ENCODE data around the gene KIF13A. TPM values are rescaled to one million over a fixed set of nuclear protein-coding genes. Genes with fewer than 3 reads are reported as not detected.
"Not testable (repeated sequence)": the region's sequence is repeated elsewhere in the genome, so short reads cannot be mapped to it uniquely, and the experiment has no call there.

Gene KIF13A
- total RNA-seq, 1 donor from 2014 or later = 43.0 TPM

- Histone ChIP-seq H3K9me3 (no peaks in the 10 kb centered on the region), H3K4me1 (no peaks in the 10 kb centered on the region), H3K27me3 (no peaks in the 10 kb centered on the region), H3K27ac (no peak overlapping the region), H3K36me3 (no peaks in the 10 kb centered on the region), H3K4me3 (no peak overlapping the region)
- intact Hi-C loops (cut with DNase I) = no loop called here
- DNase-seq (ENCODE audit: extremely low spot score in 2 of 2) = no peak
- no peak for TF ChIP-seq POLR2AphosphoS5 (IDR thresholded peaks at IDR 0.05; ENCODE audit: insufficient read depth in 1 of 2, low read depth in 1 of 2)
- no peak for TF ChIP-seq CTCF (IDR thresholded peaks at IDR 0.05)
- no peak for TF ChIP-seq POLR2A (IDR thresholded peaks at IDR 0.05)
Observed at GRCh38 chr6:18016698-18017097, 29.3 kb upstream of the KIF13A start.

GRCh38 chr6:18016133-18016532, 28.7 kb upstream of the KIF13A start:
- no peaks in the 10 kb centered on the region for H3K4me1 ChIP-seq
- no peak overlapping the region for H3K27ac ChIP-seq
- TF ChIP-seq POLR2AphosphoS5 (IDR thresholded peaks at IDR 0.05; ENCODE audit: insufficient read depth in 1 of 2, low read depth in 1 of 2) (no peak), POLR2A (IDR thresholded peaks at IDR 0.05) (no peak), CTCF (IDR thresholded peaks at IDR 0.05) (no peak)
- H3K27me3 ChIP-seq = no peaks in the 10 kb centered on the region
- H3K36me3 ChIP-seq = no peaks in the 10 kb centered on the region
- intact Hi-C loops (cut with DNase I) = no loop called here
- H3K9me3 ChIP-seq = no peaks in the 10 kb centered on the region
- DNase-seq (ENCODE audit: extremely low spot score in 2 of 2) = no peak
- no peak overlapping the region for H3K4me3 ChIP-seq

- Histone ChIP-seq H3K27ac (no peak overlapping the region), H3K27me3 (no peaks in the 10 kb centered on the region), H3K36me3 (no peaks in the 10 kb centered on the region), H3K4me1 (no peaks in the 10 kb centered on the region), H3K9me3 (no peaks in the 10 kb centered on the region), H3K4me3 (no peak overlapping the region)
- intact Hi-C loops (cut with DNase I) = no loop called here
- TF ChIP-seq CTCF (IDR thresholded peaks at IDR 0.05) = no peak
- TF ChIP-seq POLR2A (IDR thresholded peaks at IDR 0.05) = no peak
- no peak for TF ChIP-seq POLR2AphosphoS5 (IDR thresholded peaks at IDR 0.05; ENCODE audit: insufficient read depth in 1 of 2, low read depth in 1 of 2)
- no peak for DNase-seq (ENCODE audit: extremely low spot score in 2 of 2)
Observed at GRCh38 chr6:18011287-18011686, 23.9 kb upstream of the KIF13A start.

GRCh38 chr6:18010540-18010939, 23.1 kb upstream of the KIF13A start:
- H3K27ac ChIP-seq; H3K27me3 ChIP-seq; H3K4me1 ChIP-seq; H3K4me3 ChIP-seq; intact Hi-C loops (cut with DNase I); H3K9me3 ChIP-seq; H3K36me3 ChIP-seq; DNase-seq (ENCODE audit: extremely low spot score in 2 of 2): not testable (repeated sequence)

- Histone ChIP-seq H3K4me3 (no peak overlapping the region), H3K9me3 (no peaks in the 10 kb centered on the region), H3K27me3 (no peaks in the 10 kb centered on the region), H3K4me1 (peaks cover 12% of the 10 kb centered on the region), H3K27ac (no peak overlapping the region), H3K36me3 (no peaks in the 10 kb centered on the region)
- TF ChIP-seq POLR2A (IDR thresholded peaks at IDR 0.05) (no peak), POLR2AphosphoS5 (IDR thresholded peaks at IDR 0.05; ENCODE audit: insufficient read depth in 1 of 2, low read depth in 1 of 2) (no peak), CTCF (IDR thresholded peaks at IDR 0.05) (no peak)
- intact Hi-C loops (cut with DNase I) = no loop called here
- DNase-seq (ENCODE audit: extremely low spot score in 2 of 2) = no peak
Observed at GRCh38 chr6:18004256-18004985, 17.0 kb upstream of the KIF13A start.

Data from vagina (tissue), 2 donors.